Measurements from ENCODE around the gene U2AF1L4.
A peak's percentile ranks its signal among the peaks of the same experiment; 100 is the strongest.
"Not testable (repeated sequence)": the region's sequence is repeated elsewhere in the genome, so short reads cannot be mapped to it uniquely, and the experiment has no call there.

The U2AF1L4 gene

DNA sequence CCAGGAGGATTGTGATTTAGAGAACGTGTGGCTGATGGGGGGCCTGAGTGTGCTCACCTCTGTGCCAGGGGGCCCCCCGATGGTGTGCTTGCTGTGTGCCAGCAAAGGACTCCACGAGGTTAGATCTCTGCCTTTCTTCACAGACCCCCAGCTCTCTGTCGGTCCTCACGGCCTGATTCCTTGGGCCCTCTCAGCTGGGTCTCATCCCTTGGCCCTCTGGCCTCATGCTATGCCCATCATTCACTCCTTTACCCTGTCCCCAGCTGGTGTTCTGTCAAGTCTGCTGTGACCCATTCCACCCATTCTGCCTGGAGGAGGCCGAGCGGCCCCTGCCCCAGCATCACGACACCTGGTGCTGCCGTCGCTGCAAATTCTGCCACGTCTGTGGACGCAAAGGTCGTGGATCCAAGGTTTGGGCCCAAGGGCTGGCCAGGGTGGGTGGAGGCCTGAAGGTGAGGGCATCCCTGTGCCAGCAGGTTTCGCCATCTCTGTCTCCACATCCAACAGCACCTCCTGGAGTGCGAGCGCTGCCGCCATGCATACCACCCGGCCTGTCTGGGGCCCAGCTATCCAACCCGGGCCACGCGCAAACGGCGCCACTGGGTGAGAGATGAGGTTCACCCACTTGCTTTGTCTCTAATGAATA, 19.9 kb downstream of the U2AF1L4 start:
- DNase-seq (ENCODE audit: low read depth in 2 of 2) = no peak

DNA sequence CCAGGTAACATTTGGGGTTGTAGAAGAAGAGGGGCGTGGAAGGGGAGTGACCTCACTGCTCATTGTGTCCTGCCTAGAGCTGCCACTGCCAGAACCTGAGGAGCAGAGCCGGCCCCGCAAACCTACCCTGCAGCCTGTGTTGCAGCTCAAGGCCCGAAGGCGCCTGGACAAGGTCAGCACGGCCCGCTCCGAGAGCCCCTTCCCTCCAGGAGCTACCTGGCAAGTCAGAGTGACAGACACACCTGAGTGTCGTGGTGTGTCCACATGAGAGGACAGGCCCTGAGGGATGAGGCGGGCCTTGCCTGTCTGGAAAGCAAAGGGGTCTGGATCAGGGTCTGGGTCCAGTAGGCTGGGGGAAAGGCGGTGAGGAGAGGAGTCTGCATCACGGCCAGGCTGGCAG, 20.7 kb downstream of the U2AF1L4 start:
- no peak for DNase-seq (ENCODE audit: low read depth in 2 of 2)

DNA sequence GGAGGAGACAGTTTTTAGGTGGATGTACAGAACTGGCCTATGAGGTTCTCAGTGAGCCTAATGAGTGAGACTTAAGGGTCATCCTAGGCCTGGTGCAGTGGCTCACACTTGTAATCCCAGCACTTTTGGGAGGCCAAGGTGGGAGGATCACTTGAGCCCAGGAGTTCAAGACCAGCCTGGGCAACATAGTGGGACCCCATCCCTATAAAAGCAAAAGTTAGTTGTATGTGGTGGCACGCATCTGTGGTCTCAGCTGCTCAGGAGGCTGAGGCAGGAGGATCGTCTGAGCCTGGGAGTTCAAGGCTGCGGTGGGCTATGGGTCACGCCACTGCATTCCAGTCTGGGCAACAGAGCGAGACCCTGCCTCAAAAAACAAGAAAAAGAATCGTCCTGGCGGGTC, 21.1 kb downstream of the U2AF1L4 start:
- DNase-seq (ENCODE audit: low read depth in 2 of 2) = not testable (repeated sequence)

DNA sequence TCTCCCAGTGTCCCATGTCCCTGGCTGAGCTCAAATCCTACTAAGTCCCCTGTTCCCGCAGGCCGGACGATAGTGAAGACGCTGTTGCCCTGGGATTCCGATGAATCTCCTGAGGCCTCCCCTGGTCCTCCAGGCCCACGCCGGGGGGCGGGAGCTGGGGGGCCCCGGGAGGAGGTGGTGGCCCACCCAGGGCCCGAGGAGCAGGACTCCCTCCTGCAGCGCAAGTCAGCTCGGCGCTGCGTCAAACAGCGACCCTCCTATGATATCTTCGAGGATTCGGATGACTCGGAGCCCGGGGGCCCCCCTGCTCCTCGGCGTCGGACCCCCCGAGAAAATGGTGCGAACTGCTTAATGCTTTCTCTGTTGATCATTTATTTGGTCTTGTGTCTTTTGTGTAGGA, 21.5 kb downstream of the U2AF1L4 start:
- no peak for DNase-seq (ENCODE audit: low read depth in 2 of 2)

DNA sequence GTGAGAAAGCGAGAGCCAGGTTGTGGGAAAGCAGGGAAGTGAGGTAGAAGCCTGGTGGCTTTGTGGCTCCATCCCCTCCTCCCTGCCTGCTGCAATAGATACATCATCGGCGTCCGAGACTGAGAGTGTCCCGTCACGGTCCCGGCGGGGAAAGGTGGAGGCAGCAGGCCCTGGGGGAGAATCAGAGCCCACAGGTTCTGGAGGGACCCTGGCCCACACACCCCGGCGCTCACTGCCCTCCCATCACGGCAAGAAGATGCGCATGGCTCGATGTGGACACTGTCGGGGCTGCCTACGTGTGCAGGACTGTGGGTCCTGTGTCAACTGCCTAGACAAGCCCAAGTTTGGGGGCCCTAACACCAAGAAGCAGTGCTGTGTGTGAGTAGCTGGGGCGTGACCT, 22.3 kb downstream of the U2AF1L4 start:
- no peak for DNase-seq (ENCODE audit: low read depth in 2 of 2)

DNA sequence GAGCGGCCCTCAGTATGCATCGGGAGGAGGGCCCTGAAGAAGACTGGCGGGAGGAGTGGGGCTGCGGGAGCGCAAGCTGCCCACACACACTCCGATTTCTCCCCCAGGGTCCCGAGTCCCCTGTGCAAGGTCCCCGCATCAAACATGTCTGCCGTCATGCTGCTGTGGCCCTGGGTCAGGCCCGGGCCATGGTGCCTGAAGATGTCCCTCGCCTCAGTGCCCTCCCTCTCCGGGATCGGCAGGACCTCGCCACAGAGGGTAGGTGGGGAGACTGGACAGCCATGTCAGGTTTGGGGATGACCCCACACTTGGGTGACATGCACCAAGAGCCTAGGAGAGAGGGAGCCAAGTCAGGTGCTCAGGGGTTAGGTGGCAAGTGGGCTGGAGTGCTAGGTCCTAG, 22.8 kb downstream of the U2AF1L4 start:
- DNase-seq (ENCODE audit: low read depth in 2 of 2) = no peak

DNA sequence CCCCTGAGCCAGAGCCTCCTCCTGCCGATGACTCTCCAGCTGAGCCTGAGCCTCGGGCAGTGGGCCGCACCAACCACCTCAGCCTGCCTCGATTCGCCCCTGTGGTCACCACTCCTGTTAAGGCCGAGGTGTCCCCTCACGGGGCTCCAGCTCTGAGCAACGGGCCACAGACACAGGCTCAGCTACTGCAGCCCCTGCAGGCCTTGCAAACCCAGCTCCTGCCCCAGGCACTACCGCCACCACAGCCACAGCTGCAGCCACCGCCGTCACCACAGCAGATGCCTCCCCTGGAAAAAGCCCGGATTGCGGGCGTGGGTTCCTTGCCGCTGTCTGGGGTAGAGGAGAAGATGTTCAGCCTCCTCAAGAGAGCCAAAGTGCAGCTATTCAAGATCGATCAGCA, 23.8 kb downstream of the U2AF1L4 start:
- DNase-seq (ENCODE audit: low read depth in 2 of 2) = no peak

DNA sequence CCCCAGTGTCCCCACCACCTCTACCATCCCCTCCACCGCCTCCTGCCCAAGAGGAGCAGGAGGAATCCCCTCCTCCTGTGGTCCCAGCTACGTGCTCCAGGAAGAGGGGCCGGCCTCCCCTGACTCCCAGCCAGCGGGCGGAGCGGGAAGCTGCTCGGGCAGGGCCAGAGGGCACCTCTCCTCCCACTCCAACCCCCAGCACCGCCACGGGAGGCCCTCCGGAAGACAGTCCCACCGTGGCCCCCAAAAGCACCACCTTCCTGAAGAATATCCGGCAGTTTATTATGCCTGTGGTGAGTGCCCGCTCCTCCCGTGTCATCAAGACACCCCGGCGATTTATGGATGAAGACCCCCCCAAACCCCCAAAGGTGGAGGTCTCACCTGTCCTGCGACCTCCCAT, 24.6 kb downstream of the U2AF1L4 start:
- no peak for DNase-seq (ENCODE audit: low read depth in 2 of 2)

DNA sequence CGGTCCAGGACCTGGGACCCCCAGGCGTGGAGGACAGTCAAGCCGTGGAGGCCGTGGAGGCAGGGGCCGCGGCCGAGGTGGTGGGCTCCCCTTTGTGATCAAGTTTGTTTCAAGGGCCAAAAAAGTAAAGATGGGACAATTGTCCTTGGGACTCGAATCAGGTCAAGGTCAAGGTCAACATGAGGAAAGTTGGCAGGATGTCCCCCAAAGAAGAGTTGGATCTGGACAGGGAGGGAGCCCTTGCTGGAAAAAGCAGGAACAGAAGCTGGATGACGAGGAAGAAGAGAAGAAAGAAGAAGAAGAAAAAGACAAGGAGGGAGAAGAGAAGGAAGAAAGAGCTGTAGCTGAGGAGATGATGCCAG, 25.1 kb downstream of the U2AF1L4 start:
- DNase-seq (ENCODE audit: low read depth in 2 of 2) = no peak

DNA sequence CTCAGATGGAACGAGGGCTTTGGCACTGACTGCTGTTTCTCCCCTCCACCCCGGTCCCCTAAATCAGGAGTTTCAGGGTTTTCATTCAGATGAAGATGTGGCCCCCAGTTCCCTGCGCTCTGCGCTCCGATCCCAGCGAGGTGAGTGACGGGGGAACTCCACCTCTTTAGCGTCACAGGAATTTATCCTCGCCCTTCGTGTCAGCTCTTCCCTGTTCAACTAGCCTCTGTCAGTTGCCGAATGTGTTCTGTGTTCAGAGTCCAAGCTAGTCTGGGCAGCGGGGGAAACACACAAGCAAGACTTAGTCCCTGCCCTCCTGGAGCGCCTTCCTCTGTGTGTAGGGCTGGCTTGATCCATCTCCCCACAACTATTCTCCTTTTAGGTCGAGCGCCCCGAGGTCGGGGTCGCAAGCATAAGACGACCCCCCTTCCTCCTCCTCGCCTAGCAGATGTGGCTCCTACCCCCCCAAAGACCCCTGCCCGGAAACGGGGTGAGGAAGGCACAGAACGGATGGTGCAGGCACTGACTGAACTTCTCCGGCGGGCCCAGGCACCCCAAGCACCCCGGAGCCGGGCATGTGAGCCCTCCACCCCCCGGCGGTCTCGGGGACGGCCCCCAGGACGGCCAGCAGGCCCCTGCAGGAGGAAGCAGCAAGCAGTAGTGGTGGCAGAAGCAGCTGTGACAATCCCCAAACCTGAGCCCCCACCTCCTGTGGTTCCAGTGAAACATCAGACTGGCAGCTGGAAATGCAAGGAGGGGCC, 25.6 kb downstream of the U2AF1L4 start:
- DNase-seq (ENCODE audit: low read depth in 2 of 2) = no peak

DNA sequence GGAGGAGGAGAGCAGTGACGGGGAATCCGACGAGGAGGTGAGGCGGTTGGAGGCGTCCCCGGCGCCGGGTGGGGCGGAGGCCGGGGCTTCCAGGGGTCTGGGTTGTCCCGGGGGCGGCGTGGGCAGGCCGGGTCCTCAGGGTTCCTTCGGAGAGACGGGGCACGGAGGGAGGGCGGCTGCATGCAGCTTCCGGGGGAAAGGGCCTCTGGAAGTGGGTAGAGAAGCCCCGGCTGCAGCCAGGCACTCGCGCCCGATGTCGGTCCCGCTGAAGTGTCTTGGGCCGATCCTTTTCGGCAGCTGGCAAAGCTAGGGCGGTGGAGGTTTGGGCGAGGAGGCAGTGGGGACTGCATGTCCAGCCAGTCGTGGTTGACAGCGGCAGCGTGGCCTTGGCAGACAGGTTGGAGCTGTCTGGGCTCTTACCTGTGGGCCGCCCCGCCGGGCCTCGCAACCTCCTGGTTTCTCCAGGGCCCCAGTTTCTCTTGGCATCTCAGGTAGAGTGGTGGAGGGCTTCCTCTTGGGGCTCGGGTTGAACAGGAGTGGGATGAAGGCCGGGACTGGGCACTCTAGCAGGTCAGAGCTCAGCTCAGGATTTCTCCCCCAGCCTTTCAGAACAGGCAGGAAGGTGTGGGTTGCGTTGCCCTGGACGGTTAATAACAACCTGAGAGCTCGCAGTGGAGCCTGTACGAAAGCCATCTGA, 26.7 kb downstream of the U2AF1L4 start:
- DNase-seq (ENCODE audit: low read depth in 2 of 2) = peak in 1 of 2 donors; percentile 73

DNA sequence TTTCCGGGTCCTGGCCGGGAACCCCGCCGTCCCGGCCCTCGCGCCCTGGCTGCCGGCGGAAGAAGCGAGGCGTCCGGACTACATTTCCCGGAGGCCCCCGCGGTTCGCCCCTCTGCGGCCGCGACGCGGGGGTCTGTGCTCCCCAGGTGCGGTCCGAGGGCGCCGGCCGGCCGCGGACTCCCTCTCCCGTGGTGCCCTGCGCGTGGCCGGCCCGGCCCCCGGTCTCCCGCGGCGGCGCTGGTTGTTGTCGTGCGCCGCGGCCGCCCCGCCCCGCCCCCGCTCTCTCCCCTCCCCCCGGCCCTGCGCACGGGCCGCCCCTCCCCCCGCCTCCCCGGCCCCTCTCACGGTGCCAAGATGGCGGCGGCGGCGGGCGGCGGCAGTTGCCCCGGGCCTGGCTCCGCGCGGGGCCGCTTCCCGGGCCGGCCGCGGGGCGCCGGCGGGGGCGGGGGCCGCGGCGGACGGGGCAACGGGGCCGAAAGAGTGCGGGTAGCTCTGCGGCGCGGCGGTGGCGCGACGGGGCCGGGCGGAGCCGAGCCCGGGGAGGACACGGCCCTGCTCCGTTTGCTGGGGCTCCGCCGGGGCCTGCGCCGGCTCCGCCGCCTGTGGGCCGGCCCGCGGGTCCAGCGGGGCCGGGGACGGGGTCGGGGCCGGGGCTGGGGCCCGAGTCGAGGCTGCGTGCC, 27.4 kb downstream of the U2AF1L4 start, which contains the start of gene KMT2B:
TSS of gene KMT2B (plus strand) at position 339 of the 680 bp plus-strand sequence. CDS start at position 355, 16 bp downstream.
- DNase-seq (ENCODE audit: low read depth in 2 of 2) = no peak

DNA sequence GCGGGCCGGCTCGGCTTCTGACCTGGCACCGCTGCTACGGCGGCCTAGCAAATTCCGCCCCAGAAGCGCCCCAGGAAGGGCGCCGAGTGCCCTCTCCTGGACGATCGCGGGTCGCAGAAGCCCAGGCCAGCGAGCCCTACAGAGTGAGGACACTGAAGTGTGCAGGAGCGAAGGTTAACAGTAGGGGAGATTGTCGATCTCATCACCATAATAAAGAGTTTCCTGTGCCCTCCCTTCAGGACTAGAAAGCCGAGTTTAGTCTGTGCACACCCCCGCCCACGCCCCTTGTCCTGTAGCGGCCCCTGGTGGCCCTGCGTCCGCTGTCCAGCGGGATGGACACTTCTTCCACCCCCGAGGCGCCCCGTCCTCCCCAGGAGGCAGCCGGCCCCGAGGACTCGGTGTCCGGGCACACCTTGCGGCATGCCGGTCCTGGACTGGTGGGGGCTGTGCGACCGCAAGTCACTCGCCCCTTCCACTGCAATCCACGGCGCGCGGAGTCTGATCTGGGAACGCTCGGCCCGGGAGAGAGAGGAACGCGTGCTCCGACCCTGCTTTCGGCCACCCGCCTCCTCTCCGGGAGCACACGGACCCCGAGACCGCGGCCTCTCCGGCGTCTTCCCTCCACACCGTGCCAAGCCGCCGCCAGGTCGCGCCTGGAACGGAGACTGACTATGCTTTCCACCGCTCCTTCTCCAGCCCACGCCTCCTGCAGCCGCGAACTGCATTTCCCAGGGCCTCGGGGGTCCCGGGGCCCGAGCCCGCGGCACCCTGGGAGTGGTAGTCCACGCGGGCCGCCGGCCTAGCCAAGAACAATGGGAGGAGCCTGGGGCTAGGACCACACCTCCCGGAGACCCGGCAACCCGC, 28.2 kb downstream of the U2AF1L4 start:
- peak; percentile 93 to 97 for DNase-seq (ENCODE audit: low read depth in 2 of 2)

DNA sequence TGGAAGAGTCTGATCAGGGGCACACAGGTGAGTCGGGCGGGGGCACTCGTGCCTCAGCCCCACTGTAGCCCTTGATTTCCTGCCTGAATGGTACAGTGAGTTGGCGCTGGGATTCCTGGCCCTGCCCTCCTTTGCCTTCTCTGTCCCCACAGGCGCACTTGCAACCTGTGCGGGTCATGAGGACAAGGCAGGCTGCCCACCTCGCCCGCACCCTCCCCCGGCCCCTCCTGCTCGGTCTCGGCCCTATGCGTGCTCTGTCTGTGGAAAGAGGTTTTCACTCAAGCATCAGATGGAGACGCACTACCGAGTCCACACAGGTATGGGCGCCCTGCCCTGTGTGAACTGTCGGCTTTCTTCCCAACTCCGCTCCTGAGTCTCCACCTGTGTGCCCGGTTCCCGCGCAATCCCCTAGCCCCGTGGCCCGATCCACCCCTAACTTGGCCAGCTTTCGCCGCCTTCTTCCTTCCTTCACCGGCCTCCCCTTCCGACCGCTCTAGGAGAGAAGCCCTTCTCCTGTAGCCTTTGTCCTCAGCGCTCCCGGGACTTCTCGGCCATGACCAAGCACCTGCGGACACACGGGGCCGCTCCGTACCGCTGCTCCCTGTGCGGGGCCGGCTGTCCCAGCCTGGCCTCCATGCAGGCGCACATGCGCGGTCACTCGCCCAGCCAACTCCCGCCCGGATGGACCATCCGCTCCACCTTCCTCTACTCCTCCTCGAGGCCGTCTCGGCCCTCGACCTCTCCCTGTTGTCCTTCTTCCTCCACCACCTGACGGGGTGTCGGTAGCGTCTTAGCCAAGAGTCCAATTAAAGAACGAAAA, 29.0 kb downstream of the U2AF1L4 start:
- no peak for DNase-seq (ENCODE audit: low read depth in 2 of 2)

DNA sequence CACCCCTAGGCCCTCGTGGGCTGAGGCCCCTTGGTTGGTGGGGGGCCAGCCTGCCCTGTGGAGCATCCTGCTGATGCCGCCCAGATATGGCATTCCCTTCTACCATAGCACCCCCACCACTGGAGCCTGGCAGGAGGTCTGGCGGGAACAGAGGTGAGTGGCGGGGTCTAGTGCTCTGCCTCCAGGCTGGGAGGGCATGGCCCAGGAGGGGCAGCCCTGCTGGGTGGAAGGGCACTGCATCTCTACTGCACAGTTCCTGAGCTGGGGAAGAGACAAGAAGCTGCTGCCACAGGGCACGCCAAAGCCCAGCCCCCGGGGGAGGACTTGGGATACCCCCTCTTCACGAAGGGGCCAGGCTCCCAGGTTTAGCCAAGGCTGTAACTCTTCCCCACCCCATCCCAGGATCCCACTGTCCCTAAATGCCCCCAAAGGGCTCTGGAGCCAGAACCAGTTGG, 29.8 kb downstream of the U2AF1L4 start:
- no peak for DNase-seq (ENCODE audit: low read depth in 2 of 2)

DNA sequence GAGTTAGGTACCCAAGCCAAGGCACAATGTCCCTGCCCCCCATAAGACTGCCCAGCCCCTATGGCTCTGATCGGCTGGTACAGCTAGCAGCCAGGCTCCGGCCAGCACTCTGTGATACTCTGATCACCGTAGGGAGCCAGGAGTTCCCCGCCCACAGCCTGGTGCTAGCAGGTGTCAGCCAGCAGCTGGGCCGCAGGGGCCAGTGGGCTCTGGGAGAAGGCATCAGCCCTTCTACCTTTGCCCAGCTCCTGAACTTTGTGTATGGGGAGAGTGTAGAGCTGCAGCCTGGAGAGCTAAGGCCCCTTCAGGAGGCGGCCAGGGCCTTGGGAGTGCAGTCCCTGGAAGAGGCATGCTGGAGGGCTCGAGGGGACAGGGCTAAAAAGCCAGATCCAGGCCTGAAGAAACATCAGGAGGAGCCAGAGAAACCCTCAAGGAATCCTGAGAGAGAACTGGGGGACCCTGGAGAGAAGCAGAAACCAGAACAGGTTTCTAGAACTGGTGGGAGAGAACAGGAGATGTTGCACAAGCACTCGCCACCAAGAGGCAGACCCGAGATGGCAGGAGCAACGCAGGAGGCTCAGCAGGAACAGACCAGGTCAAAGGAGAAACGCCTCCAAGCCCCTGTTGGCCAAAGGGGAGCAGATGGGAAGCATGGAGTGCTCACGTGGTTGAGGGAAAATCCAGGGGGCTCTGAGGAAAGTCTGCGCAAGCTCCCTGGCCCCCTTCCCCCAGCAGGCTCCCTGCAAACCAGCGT, 30.4 kb downstream of the U2AF1L4 start:
- no peak for DNase-seq (ENCODE audit: low read depth in 2 of 2)

DNA sequence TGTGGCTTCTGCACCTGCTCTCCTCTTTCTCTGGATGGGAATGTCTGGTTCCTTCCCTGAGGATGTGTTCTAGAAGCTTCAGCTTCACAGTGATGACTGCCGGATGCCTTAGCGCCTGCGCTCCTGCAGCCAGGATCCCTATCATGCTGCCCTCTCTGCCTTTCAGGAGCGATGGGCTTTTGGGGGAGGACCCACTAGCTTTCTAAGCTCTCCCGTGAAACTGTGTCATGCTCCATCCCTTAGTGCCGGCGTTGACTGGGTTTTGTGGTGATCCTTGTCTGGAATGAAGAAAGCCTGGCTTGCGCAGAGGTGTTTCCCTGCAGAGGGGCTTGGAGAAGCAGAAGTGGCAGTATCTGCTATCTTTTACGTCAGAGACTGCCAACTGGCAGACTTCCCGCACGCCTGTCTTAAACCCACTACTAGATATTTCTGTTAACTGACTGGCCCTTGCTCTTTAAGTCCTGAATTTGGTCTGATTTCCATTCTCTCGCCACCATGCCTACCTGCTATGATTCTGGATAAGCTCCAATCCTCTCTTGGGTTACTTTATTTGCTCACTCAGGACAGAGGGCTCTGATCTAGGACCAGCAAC, 31.2 kb downstream of the U2AF1L4 start:
- no peak for DNase-seq (ENCODE audit: low read depth in 2 of 2)

DNA sequence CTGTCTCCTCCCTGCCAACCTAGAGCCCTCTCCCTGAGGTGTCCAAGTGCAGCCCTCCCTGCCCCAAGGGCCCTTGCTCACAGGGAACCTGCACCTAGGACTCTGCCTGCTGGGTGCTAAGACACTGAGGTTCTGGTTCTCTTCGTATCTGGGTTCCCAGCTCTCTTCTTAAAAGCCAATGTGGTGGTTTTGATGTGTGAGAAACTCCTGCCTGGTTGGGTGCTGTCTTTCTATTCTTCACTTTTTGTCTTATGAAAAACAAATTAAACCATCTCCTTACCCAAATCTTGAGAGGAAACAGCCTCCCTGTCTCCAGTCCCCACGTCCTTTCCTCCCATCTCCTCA, 31.7 kb downstream of the U2AF1L4 start:
- no peak for DNase-seq (ENCODE audit: low read depth in 2 of 2)

Measured in stimulated activated CD8-positive, alpha-beta memory T cell treated with anti-CD3 and anti-CD28 coated beads, Interleukin-7, amount 100 ng/mL, for 4 hours (primary cell).